UCSD-AML1 (cell line): ENCODE results near the gene NFKBIZ.
"Not testable (repeated sequence)": the region's sequence is repeated elsewhere in the genome, so short reads cannot be mapped to it uniquely, and the experiment has no call there.

Experiments used
- DNase-seq: peaks from one replicate; lab custom pipeline; 2025; ENCODE audit not compliant: unreplicated experiment; lab: John Stamatoyannopoulos, UW

Gene NFKBIZ

DNA sequence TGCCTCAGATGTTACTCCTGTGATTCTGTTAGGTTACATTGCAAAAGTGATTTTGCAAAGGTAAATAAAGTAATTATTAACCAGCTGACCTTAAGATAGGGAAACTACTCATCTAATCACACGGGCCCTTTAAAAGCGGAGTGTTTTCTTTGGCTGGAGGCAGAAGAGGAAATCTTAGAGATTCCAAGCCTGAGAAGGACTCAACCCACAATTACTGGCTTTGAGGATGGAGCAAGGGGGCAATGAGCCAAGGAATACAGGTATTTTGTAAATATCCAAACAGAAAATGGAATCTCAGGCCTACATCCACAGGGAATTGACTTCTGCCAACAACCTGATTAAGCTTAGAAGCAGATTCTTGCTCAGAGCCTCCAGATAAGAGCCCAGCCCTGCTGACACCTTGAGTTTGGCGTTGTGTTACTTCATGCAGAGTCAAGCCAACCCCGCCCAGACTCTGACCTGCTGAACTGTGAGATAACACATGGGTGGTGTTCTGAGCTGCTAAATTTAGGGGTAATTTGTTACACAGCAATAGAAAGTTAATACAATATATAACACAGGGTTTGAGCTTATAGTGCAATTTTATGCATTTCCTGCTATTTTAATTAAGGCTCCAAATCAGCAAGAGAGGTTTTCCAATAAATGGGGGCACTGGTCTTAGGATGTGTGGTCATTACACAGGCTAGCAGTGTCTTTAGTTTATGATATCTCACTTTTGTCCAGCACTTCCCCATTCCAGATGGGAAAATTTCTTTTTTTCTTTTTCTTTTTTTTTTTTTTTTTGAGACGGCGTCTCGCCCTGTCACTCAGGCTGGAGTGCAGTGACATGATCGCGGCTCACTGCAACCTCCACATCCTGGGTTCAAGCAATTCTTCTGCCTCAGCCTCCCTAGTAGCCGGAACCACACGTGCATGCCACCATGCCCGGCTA is 19.5 kb downstream of the NFKBIZ start:
- no peak for DNase-seq

DNA sequence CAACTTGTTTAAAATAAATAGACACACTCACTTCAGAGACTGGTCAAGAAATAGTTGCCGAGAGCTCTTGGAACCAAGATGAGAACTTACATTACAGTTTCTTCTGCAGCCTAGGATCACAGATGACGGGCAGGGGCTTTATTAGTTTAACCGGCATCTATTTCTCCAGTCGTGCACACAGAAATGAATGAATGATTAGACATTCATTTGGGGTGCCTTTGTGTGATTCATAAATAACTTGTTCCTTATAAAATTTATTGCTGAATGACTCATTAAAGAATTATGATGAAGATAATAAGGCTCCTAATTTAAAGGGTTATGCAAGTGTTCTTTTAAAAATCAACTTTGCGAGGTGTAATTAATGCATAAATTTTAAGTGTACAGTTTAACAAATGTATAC is 20.8 kb downstream of the NFKBIZ start:
- no peak for DNase-seq

DNA sequence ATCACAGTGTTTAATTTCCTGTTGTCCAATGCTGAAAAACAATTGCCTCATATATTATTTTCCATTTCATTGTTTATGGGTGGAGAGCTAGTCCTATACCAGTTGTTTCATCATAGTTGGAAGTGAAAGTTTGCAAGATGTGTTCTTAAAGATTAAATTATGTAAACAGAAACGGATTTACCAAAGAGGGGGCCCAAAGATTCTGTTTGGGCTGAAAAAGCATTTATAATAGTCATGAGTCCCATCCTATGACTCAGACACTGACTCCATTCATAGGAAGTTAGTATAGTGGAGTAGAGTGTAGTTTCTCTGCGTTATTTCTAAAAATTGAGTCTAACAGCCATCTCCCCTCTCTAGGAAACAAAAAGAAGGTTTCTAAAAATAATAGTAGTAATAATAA is 24.3 kb downstream of the NFKBIZ start:
- DNase-seq: no peak

DNA sequence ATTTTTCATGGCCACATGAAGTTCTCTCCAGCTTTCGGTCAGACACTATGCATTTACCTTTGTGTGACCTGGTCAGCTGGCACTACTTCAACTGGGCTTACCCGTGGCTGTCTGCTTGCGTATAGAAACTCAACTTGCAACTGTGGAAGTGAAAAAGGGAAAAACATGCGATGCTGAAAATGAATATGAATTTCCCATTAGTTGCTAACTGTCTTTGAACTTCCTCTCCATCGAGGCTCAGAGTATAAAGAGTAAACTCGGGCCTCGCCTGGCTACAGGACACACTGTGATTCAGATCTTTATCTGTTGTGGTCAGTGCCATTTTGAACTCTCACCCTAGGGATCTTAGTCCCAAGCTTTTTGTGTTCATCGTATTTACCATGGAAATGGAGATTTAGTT is 26.8 kb downstream of the NFKBIZ start:
- DNase-seq: no peak

DNA sequence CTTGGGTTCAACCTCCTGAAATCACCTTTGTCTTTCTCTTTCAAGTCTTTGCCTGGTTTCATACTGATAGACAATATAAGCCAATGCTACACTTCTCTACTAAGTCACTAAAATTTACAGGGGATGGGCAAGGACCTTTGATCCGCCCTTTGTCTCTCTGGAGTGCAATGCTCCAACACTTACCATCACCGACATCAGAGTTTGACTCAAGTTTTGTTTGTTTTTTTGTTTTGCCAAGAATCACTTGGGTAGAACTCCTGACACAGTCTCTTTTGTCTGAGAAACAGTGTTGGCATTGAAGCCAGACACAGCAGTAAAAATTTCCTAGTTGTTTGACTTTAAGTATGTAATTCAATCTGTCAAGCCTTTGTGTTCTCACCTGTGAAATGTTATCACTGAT is 29.3 kb downstream of the NFKBIZ start:
- DNase-seq: no peak

DNA sequence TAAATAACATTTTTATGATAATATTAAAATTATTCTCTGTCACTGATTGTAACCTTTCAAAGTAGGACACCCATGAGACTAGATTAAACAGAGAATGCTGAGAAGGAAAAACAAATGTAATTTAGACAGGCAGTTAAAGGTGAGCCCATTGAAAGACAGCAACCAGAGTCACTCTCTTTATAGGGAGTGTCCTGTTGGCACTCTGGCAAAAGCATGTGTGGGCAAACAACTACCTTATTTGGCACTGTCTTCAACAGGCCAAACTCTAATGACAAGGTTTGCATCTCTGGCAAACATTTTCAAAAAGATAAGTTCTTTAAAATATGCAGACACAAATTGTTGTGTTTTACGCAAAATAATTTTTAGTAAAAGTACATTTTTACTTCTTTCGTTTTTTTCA is 29.8 kb downstream of the NFKBIZ start:
- no peak for DNase-seq

DNA sequence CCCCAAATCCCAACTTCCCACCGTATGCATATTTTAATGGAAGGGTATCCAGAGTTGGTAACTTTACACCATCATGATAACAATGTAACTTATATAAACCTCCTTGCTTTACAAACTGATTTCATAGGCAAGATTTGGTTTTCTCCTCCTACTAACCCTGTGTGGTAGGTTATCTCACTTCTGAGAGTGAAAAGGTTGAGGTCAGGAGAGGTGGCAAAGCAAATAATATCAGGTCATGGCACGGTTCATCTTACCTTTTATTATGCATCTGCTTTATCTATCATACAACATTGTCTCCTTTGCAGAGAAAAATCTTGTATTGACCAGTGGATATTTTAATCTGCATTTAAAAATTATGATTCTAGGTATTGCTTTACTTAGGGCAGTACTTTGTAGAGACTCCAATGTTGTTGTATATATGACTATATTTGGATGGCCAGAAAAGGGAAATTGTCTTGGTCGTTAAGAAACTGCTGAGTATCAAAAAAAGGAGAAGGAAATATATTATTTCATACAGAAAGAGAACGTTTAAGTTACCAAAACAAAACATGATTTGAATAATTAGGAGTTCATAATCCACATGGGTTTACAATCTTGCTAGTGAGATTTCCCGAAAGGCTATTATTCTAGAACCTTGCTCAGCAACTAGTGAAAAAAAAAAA is 30.4 kb downstream of the NFKBIZ start:
- no peak for DNase-seq

DNA sequence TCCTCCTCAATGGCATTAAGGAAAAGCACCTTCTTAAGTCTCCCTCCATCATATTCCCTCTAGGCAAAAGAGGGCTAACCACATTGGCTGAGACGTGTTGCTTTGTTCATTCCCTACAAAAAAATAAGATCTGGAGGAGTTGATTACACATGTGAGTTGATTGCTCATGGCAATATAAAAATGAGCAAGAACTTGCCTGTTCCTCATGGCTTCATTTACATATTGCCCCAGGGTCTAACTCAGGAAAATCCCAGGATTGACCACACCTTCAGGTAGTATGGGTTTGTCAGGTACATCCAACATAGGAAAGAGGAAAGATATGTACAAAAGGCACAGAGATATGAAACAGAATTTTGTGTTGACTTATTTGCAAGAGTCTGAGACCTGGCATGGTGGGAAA is 35.5 kb downstream of the NFKBIZ start:
- DNase-seq: no peak

DNA sequence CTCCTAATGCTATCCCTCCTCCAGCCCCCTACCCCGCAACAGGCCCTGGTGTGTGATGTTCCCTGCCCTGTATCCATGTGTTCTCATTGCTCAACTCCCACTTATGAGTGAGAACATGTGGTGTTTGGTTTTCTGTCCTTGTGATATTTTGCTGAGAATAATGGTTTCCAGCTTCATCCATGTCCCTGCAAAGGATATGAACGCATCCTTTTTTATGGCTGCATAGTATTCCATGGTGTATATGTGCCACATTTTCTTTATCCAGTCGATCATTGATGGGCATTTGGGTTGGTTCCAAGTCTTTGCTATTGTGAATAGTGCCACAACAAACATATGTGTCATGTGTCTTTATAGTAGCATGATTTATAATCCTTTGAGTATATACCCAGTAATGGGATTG is 36.3 kb downstream of the NFKBIZ start:
- DNase-seq: not testable (repeated sequence)

DNA sequence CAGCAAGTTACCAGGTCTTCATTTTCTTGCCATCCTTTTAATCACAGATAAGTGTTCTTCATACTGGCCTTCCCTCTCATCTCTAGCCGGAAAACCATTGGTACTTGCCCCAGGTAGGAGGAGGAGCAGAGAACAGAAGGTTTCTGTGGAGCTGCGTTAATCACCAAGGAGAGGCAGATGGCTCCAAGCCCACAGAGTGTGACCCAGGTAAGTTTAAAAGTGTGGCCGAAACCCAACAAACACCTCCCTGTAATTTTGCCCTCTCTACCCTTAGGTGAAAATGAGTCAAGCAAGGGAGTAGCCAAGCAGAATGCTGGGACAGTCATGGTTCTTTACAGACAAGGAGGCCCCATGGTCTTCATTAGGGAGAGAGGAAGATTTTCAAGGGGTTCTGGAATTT is 37.3 kb downstream of the NFKBIZ start:
- DNase-seq: no peak

DNA sequence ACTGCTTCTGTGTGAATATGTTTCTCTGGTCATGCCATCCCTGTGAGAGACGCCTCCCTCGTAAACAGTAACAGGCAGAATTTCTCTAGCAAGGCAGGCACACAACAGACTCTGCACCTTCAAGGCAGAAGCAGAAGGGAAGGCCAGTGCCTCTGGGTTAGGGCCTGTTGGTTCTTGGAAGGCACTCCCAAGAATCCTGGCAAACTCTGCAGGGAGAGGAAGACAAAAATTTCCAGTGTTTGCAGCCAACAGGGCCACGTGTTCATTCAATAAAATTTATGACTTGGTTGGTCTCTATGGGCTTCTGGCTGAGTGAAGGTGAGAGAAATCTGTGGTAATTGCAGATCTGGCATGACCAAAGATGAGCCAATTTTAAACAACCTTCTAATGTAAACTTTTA is 39.3 kb downstream of the NFKBIZ start:
- no peak for DNase-seq

DNA sequence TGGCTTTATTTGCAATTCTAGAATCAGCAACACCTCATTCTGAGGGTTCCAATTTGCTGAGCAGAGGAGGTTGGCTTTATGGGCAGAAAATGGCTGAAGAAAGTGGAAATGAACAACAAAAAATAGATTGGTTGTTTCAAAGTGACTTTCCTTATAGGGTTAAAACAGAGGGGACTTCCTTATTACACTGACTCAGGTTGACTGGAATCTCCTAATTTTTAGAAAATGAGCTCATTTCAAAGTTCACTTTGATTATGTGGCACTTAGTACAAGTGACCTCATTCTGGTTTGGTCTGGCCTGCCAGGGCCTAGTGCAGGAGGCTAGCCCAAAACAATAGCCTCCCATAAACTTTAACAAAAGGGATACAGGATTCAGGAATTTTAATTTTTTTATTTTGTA is 41.4 kb downstream of the NFKBIZ start:
- DNase-seq: no peak

DNA sequence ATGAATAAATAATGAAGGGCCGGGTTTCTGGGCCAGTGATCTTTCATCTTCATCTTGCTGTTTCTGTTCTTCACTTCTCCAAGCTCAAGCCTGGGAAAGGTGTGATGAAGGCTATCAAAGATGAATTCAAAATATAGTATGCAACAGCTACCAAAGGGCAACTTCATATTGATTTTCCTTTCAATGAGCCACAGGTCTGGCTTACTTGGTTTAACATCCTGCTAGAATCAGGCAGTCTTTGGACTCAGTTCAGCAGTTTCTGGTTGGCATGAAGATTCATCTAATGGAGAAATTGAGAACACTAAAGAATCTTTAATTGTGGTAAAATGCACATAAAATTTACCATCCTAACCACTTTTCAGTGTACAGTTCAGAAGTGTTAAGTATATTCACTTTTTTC is 43.3 kb downstream of the NFKBIZ start:
- no peak for DNase-seq

DNA sequence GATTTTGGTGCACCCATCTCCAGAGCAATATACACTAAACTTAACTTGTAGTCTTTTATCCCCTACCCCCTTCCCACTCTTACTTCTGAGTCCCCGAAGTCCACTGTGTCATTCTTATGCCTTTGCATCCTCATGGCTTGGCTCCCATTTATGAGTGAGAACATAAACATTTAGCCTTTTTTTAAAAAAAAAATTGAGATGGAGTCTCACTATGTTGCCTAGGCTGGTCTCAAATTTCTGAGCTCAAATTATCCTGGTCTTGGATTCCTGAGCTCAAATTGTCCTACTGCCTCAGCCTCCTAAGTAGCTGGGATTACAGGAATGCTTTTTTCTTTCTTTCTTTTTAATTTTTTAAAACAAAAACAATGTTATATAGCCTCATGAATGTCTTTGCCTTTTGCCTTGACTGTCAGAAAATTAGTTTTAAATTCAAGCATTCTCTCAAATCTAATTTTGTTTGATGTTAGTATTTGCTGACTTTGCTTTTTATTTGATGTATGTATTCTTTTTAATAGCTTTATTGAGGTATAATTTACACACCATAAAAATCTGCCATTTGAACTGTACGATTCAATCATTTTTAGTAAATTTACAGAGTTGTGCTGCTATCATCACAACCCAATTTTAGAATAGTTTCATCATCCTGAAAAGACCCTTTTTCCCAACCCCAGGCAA is 46.9 kb downstream of the NFKBIZ start:
- DNase-seq: no peak

DNA sequence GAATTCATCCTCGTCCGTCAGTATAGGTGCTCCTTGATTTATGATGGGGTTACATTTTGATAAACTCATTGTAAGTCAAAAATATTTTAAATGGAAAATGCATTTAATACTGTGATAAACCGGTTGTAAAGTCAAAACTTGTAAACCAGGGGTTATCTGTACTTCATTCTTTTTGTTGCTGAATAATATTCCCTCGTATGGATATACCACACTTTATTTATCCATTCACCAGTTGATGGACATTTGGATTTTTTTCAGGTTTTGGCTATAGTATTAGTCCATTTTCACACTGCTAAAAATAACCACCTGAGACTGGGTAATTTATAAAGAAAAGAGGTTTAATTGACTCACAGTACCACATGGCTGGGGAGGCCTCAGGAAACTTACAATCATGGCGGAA is 47.7 kb downstream of the NFKBIZ start:
- DNase-seq: no peak

DNA sequence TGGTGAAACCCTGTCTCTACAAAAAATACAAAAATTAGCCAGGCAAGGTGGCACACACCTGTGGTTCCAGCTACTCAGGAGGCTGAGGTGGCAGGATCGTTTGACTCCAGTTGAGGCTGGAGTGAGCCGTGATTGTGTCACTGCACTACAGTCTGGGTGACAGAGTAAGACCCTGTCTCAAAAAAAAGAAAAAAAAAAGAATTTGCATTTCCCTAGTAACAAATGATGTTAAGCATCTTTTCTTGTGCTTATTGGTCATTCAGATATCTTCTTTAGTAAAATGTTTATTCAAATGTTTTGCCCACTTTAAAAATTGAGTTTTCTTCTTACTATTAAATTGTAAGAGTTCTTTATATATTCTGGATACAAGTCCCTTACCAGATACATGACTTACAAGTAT is 48.7 kb downstream of the NFKBIZ start:
- no peak for DNase-seq

DNA sequence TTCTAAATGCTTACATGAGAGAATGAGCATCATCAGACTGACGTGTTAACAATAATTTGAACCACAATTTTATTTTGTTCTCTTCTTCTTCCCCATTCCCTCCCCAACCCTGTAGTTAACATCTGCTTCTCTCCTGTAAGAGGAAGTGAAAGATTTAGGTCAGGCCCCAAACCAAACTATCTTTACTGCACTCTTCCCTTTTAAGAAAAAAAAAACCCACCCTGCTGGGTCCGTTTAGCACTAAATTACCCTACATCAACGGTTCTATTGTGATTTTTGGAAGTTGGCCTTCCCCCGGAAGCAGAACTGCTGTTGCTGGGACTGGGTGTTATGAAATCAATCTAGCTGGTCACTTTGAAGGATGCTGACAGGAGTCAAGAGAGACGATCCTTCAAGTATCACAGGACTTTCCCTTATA is 49.4 kb downstream of the NFKBIZ start:
- DNase-seq: no peak

DNA sequence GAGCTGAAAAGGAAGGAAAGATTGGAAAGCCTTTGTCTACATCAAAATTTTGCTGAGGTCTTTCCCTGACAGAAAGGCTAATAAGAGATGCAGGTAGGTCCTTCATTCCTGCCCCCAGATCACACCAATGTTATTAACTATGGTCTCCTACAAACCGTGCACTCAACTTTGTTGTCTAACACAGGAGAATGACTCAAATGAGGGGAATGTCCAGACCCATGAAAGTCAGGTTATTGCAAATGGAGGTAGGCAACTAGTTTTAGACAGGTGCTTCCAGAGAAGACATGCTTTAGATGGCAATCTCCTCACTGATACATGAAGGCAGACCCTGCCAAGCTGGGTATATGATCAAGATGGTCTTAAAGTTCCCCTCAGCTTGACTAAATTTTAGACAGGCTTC is 51.0 kb downstream of the NFKBIZ start:
- no peak for DNase-seq

DNA sequence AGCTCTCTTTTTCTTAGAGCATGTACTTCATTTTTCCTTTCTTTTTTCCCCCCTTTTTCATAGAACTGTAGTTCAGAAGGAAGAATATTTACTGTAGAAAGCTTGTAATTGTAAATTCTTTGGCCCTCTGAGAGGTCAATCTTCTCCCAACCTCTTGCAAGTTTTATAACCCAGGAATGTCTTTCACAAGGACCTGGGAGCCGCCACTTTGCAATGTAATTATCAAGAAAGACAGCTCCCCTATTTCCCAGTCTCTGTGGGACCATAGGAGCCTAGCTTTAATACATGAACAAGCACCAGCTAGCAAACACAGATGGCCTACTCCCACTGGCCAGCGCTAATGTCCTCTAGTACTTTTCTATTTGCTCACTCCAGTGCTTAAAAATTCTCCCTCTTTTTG is 51.4 kb downstream of the NFKBIZ start:
- no peak for DNase-seq

DNA sequence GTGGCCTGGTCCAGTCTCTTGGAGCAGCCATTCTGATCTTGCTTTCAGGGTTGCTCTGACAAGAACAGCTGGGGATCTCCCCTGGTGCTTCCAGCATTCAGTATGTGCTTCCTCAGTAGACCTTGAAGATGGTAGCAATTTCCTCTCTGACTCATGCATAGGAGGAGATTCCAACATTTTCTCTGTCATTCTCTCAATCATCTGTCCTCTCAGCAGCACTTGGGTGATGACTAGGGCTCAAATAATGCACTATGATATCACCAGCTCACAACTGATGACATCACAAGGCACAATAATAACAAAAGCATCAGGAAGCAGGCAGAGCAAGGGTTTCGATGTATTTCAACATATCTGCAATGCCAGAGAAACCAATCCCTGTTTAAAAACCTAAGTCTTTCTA is 52.7 kb downstream of the NFKBIZ start:
- DNase-seq: no peak

DNA sequence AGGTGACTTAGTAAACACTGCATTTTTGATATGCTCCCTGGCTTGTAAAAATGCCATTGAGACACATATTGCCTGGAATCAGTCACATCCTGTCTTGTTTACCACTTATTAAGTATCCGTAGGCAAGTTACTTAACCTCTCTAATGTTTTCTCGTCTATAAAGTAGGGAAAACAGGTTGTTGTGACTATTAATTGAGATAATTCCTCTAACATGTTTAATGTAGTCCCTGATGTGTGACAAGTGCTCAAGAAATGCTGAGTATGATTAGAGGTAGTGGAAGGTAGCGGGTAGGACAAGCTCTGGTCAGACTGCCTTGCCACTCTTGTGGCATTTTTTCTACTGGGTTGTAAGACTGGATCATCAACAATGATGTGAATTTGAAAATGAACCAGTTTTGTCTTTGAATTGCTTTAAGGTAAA is 54.1 kb downstream of the NFKBIZ start:
- no peak for DNase-seq

DNA sequence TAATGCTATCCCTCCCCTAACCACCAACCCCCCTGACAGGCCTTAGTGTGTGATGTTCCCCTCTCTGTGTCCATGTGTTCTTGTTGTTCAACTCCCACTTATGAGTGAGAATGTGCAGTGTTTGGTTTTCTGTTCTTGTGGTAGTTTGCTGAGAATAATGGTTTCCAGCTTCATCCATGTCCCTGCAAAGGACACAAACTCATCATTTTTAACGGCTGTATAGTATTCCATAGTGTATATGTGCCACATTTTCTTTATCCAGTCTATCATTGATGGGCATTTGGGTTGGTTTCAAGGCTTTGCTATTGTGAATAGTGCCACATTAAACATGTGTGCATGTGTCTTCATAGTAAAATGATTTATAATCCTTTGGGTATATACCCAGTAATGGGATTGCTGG is 56.3 kb downstream of the NFKBIZ start:
- DNase-seq: not testable (repeated sequence)
